SK-N-MC (cell line): Measurements from ENCODE around the gene C1orf53.

Experiments used
- DNase-seq: peaks from one replicate; pipeline ENCODE4 v3.0.0-alpha.2; 2011; ENCODE audit warnings: low read depth, low spot score
- H3K27ac ChIP-seq: fragments of 200-600 bp; sonication (generic); 2 replicates; pipeline ENCODE4 v1.5.1; 2016; ENCODE audit warnings: mixed run types
- H3K36me3 ChIP-seq: fragments of 200-600 bp; sonication (generic); 2 replicates; pipeline ENCODE4 v1.6.1; 2017; ENCODE audit warnings: antibody characterized with exemption, low read length, mixed read lengths; ENCODE audit not compliant: insufficient read depth
- H3K4me3 ChIP-seq: fragments of 200-600 bp; sonication (generic); 2 replicates; pipeline ENCODE4 v1.5.1; 2016
- H3K9ac ChIP-seq: fragments of 200-600 bp; sonication (generic); 2 replicates; pipeline ENCODE4 v1.8.0; 2017; ENCODE audit warnings: mixed run types, mixed read lengths; ENCODE audit not compliant: insufficient read length
- H3K9me3 ChIP-seq: fragments of 200-600 bp; sonication (generic); 2 replicates; pipeline ENCODE4 v1.6.1; 2017; ENCODE audit warnings: low read depth, mild to moderate bottlenecking, antibody characterized with exemption, low read length, moderate library complexity, mixed read lengths
- EZH2 ChIP-seq: fragments of 200-600 bp; sonication (generic); IDR thresholded peaks from one replicate; pipeline ENCODE4 v1.6.1; 2017; ENCODE audit warnings: antibody characterized with exemption
- FOXP2 ChIP-seq: optimal IDR thresholded peaks from 2 replicates; pipeline ENCODE3; 2011; ENCODE audit warnings: mild to moderate bottlenecking, moderate library complexity; ENCODE audit not compliant: insufficient read depth; ENCODE audit errors: extremely low read length, control extremely low read depth

The C1orf53 gene

GRCh38 chr1:197955486-197956394 is 53.3 kb downstream of the C1orf53 start:
- no peak overlapping the region for H3K4me3 ChIP-seq
- TF ChIP-seq FOXP2 (no peak), EZH2 (no peak)
- H3K36me3 ChIP-seq = no peaks in the 10 kb centered on the region
- no peak overlapping the region for H3K9ac ChIP-seq
- H3K27ac ChIP-seq = no peak overlapping the region
- H3K9me3 ChIP-seq = no peaks in the 10 kb centered on the region
- no peak for DNase-seq
